Measurements from ENCODE around the gene GHR.

Gene GHR

GRCh38 chr5:42467572-42467971, 44.3 kb downstream of the GHR start:
- DNase-seq: no peak

DNA sequence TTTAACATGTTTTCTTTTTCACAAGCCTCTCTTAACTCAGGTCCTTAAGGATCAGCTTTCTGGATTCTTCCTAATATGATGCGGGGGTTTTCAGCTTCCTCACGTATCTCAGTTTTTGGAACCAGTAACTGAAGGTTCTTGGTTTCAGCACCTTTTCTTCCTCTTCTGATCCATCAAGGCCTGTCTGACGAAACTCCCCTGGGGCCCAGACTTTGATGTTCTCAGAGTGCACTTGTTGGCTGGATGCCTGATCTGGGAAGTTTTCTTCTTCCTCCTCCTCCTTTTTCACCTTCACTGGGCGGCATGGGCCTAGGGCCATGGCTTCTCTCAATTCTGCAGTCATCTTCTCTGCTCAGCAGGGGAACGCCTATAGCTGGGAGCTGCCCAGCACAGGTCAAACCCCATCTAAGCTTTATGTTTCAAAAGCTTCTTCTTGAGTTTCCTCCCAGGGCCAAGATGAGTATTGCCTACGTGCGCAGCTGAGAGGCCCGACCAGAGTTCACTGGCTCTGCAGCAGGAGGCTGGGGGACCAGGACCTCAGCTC, 44.8 kb downstream of the GHR start:
- no peak for DNase-seq

- no peak for DNase-seq
Observed at GRCh38 chr5:42483472-42484154, 60.4 kb downstream of the GHR start.

GRCh38 chr5:42487077-42487476, 63.8 kb downstream of the GHR start:
- DNase-seq: no peak

- no peak for DNase-seq
Observed at GRCh38 chr5:42487821-42488220, 64.6 kb downstream of the GHR start.

- DNase-seq: no peak
Observed at GRCh38 chr5:42490831-42491230, 67.6 kb downstream of the GHR start.

DNA sequence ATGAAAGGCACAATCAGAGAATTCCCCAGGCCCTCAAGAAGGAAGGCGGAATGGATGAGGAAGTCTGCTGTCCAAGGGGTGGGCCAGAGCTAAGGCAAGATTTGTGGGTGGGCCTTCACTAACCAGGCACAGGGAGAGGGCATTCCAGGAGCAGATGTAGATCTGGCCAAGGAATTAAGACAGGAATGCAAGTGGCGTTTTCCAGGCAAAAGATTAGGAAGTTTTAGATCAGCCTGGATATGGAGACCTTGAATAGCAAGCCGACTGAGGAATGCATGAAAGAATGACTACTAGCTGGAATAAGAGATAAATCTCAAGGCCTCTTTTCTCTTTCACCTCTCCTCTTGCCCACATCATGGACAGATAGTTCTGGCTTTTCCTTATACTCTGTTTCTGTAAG, 68.5 kb downstream of the GHR start:
- DNase-seq: no peak

GRCh38 chr5:42492974-42493373, 69.7 kb downstream of the GHR start:
- DNase-seq: no peak

DNA sequence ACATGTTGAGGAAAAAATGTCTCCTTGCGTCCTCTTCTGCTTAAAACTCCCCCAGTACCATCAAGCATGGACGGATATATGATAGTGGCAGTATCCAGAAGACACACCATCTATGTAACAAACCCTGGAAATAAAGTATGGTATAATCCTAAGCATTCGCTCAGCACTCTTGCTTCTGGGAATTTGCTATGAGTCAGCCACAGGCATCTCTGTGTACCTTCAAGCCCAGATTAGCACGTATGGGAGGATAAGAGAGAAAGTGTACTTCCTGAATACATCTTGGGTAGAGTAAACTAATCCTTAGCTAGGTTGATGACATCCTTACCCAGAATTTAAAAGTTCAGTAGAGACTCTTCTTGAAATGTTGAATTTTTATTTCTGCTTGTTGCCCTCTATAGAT, 71.2 kb downstream of the GHR start:
- DNase-seq: no peak

GRCh38 chr5:42495914-42496313, 72.7 kb downstream of the GHR start:
- DNase-seq: no peak

DNA sequence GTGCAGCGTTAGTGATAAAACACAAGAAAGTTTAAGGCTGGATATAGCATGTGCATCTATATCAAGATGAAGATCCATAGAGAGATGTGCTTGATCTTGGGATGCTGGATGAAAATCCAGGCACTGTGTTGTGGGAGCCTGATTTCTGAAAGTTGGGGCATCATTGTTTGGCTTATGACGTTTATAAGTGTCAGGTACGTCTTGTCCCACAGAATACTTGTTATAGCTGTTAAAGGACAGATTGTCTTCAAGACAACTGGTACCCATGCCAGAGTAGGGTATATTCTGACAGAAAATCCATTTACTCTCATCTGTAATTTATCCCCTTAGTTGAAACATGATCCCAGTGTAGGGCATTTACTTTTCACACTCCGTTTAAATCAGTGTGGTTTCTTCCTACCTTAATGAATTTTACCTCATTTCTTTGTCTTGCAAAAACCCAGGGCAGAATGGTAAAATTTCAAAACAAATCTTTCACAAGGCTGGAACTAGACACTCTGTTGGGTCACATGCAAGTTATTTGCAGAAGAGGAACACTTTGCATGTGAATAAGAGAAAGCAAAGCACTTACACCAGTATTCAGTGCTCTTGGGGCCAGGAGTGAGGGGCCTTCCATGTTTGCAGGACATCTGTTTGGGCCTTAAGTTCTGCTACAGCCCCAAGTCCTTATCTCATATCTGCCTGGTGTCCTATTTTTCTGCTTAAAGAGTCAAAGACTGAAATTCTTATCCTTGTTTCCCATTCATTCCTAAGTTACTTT, 73.3 kb downstream of the GHR start:
- DNase-seq: no peak

- DNase-seq: no peak
Observed at GRCh38 chr5:42498000-42498399, 74.8 kb downstream of the GHR start.

GRCh38 chr5:42499016-42499415, 75.8 kb downstream of the GHR start:
- no peak for DNase-seq

GRCh38 chr5:42500003-42500599, 76.9 kb downstream of the GHR start:
- DNase-seq: no peak

GRCh38 chr5:42502613-42503470, 79.6 kb downstream of the GHR start:
- no peak for DNase-seq

DNA sequence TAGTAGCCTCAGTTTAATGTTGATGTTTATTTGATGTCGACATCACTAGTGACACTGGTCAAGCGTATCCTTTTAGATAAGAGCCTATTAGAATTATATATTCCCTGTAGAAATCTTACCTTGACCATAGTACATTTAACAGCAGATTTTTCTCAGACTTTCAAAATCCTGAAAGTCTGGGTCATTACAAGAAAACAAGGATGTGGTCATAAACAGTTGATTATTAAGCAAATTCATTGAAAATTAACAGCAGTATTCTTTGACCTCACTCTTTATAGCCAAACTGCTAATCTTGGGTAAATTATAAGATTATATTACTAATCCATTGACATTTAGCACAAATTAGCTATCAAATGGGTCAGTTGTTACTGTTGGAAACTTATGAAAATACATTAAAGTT, 83.4 kb downstream of the GHR start:
- DNase-seq: no peak

DNA sequence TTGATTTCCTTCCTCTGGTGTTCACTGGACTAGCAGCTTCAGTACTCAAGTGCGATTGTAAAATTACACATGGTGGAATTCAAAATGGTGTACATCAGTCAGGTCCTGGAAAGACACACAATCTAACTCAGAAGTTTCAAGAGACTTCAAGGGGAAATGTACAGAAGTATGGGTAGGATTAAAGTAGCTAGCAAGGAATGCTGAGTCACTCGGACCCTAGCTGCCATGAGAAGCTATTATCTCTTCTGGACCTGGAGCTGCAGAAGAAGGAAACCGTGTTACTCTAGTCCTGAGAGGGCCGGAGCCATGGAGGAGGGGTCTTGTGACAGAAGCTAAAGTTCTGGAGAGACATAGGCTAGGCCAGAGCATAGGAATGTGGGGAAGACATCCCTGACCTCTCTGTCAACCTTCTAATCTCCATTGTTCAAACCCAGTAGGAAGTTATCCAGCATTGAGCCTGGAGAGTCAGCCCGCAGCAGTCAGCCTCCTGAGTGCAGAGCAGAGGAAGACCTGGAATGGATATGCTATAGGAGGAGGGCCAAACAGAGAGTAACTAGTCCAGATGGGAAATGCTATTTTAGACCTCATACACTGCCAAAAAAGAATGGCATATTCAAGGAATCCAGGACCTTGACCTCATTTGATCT, 84.3 kb downstream of the GHR start:
- no peak for DNase-seq

- DNase-seq: no peak
Observed at GRCh38 chr5:42513246-42513645, 90.0 kb downstream of the GHR start.

DNA sequence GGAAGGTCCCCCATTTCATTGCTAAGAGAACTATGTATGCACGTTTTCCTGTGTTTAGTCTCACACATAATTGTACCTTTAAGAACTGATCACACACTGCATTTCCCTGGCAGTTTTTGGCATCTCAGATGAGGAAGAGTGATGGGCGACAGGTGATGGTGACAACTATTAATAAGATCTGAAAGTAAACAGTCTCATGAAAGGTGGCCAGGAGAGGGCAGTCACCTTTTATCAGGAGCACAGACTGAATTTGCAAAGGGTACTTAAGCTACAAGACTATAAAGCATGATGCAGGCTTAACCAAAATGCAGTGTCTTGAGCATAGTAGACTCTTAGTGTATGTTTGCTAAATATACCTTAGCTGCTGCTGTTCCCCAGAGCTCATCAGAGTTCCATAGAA, 91.5 kb downstream of the GHR start:
- DNase-seq: no peak

- DNase-seq: no peak
Observed at GRCh38 chr5:42515504-42515903, 92.3 kb downstream of the GHR start.

GRCh38 chr5:42516282-42517042, 93.2 kb downstream of the GHR start:
- no peak for DNase-seq

DNA sequence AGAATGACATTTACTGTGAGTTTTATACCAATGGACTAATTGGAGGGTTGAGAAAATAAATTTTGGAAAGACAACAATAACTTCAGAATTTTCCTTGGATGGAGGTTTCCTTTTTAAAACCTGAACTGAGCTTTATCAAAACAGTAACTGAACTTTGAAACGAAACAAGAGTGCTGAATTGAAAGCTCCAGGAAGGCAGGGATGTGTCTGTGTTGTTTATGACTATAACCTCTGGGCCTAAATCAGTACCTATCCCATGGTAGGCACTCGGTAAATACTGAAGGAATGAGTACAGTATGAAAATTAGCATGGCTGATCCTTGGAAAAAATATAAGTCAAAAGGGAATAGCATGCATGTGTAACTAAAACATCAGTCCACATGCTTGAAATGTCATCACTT, 93.9 kb downstream of the GHR start:
- DNase-seq: no peak
